Measurements from ENCODE around the gene SCRN2. TPM values are rescaled to one million over a fixed set of nuclear protein-coding genes. Genes with fewer than 3 reads are reported as not detected.
A peak's percentile ranks its signal among the peaks of the same experiment; 100 is the strongest.

The SCRN2 gene
- total and polyA plus RNA-seq, 2 of the 8 experiments (the other 6 are each of a cell fraction or from before 2014, with no cell fraction given), result 24.4 to 42.3 TPM

DNA sequence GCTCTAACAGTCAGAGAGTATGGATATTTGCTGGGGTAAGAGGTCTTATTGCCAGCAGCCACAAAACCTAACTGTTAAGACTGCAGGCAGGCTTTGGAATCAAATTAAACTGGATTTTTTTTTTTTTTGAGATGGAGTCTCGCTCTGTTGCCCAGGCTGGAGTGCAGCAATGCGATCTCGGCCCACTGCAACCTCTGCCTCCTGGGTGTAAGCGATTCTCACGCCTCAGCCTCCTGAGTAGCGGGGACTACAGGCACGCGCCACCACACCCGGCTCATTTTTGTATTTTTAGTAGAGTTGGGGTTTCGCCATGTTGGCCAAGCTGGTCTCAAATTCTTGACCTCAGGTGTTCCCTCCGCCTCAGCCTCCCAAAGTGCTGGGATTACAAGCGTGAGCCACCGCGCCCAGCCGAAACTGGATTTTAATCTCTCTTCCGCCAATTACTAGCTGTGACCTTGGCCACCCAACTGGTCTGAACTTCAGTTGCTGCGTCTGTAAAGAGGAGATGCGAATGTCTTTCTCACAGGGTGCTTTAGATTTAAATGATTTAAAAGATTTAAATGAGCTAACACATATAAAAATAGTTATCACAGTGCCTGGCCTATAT lies 10.6 kb downstream of the SCRN2 start:
- POLR2A ChIA-PET (ENCODE audit: partially characterized antibody), result interaction anchor here (1.1 to 2.8 kb wide), 5 partner anchors 8 to 65 kb away, joined by 3 to 10 read pairs (median 9); partner anchors contain the start of genes OSBPL7 and SP2
- no peak for DNase-seq (ENCODE audit: low read depth in 1 of 2, low spot score in 2 of 2)
- TF ChIP-seq KDM5A (IDR thresholded peaks at IDR 0.05; ENCODE audit: low read length), result no peak
- TF ChIP-seq TCF12 (IDR thresholded peaks at IDR 0.05; ENCODE audit: low read depth, low read length), result no peak
- no peak for TF ChIP-seq POLR2A (IDR thresholded peaks at IDR 0.05; ENCODE audit: control extremely low read depth in 1 of 2, low read depth in 2 of 2, low read length in 2 of 2)
- no peak for TF ChIP-seq TEAD4 (IDR thresholded peaks at IDR 0.05; ENCODE audit: low read depth, low read length)
- TF ChIP-seq CHD1 (IDR thresholded peaks at IDR 0.05; ENCODE audit: low read depth, low read length), result no peak
- no peak for TF ChIP-seq RXRA (IDR thresholded peaks at IDR 0.05; ENCODE audit: insufficient read depth, low read depth, low read length)
- no peak for TF ChIP-seq TAF7 (optimal IDR thresholded peaks at IDR 0.05; ENCODE audit: borderline replicate concordance, low read depth, low read length)
- no peak for TF ChIP-seq EGR1 (IDR thresholded peaks at IDR 0.05; ENCODE audit: borderline replicate concordance, low read depth, low read length)
- no peak for TF ChIP-seq KDM1A (IDR thresholded peaks at IDR 0.05; ENCODE audit: borderline replicate concordance, low read length)
- no peak for TF ChIP-seq FOSL1 (IDR thresholded peaks at IDR 0.05; ENCODE audit: insufficient read depth, low read depth, low read length)
- TF ChIP-seq KDM4A (IDR thresholded peaks at IDR 0.05; ENCODE audit: low read depth, low read length, severe bottlenecking), result no peak
- TF ChIP-seq EP300 (IDR thresholded peaks at IDR 0.05; ENCODE audit: borderline replicate concordance in 1 of 2, low read depth in 2 of 2, low read length in 2 of 2), result no peak
- no peak for TF ChIP-seq CBX8 (IDR thresholded peaks at IDR 0.05; ENCODE audit: borderline replicate concordance, low read depth, low read length)
- TF ChIP-seq CHD2 (IDR thresholded peaks at IDR 0.05; ENCODE audit: low read length), result no peak

More for the DNA sequence above, 10.6 kb downstream of the SCRN2 start:
- no peak overlapping the region for H3K23ac ChIP-seq (ENCODE audit: insufficient read length)
- H3K18ac ChIP-seq (ENCODE audit: extremely low read depth, low read length), result no peak overlapping the region
- H3K14ac ChIP-seq (ENCODE audit: insufficient read length), result no peak overlapping the region
- no peaks in the 10 kb centered on the region for H4K20me1 ChIP-seq (replicated peaks in 1 of 2; ENCODE audit: control insufficient read depth in 1 of 2, insufficient read depth in 2 of 2, low read length in 2 of 2)
- no peak overlapping the region for H2AK5ac ChIP-seq (ENCODE audit: low read depth, low read length)
- 82% methylated on average over 18 of the region's 18 CpGs; no CpG with 5 or more reads in 1 of the 2 experiments for WGBS, 2 experiments (ENCODE audit: extremely low coverage in 1 of 2, insufficient coverage in 1 of 2, insufficient read length in 1 of 2, insufficient replicate concordance in 2 of 2, low coverage in 1 of 2, low lambda C conversion rate in 2 of 2, missing lambda C conversion rate in 1 of 2)
- no peaks in the 10 kb centered on the region for H3K79me1 ChIP-seq (ENCODE audit: low read depth, low read length)
- H2BK5ac ChIP-seq (ENCODE audit: low read depth, low read length), result no peak overlapping the region
- peak overlapping the region; percentile 68 to 93 for H3K4me2 ChIP-seq (ENCODE audit: insufficient read depth in 1 of 2, low read depth in 2 of 2, low read length in 2 of 2)
- no peak overlapping the region for H2BK120ac ChIP-seq (replicated peaks; ENCODE audit: low read depth, low read length)
- CTCF ChIA-PET (ENCODE audit: partially characterized antibody), result interaction anchor here (0.9 to 3.0 kb wide), 11 partner anchors 9 to 116 kb away, joined by 3 to 21 read pairs (median 4); partner anchors contain the start of gene TBX21
- H3K4ac ChIP-seq (replicated peaks; ENCODE audit: insufficient read length, low read depth, low read length), result no peak overlapping the region
- peaks cover 7 to 26% (median 20%) of the 10 kb centered on the region in 4 experiments; a peak in 7 of 8 replicates for H3K36me3 ChIP-seq (ENCODE audit: control insufficient read depth in 2 of 4, insufficient read depth in 4 of 4, low read length in 3 of 4)
- H4K91ac ChIP-seq (replicated peaks; ENCODE audit: insufficient read length, low read length), result no peak overlapping the region
- no peak overlapping the region for H3K56ac ChIP-seq (replicated peaks; ENCODE audit: insufficient read length, low read depth, low read length)
- no peak overlapping the region for H2AFZ ChIP-seq (ENCODE audit: low read length)
- H3K4me3 ChIP-seq (ENCODE audit: extremely low read depth in 1 of 4, insufficient read depth in 2 of 4, low read depth in 3 of 4, low read length in 4 of 4), result peak overlapping the region; percentile 86 to 99 (median 98)
- H3K9ac ChIP-seq (replicated peaks in 1 of 4; ENCODE audit: extremely low read depth in 1 of 4, low read depth in 3 of 4, low read length in 3 of 4), result peak overlapping the region in 3 of 4 experiments; percentile 76 to 96 (median 78); a peak in 5 of 7 replicates
- no peak overlapping the region for H3K27ac ChIP-seq (ENCODE audit: low read depth, low read length)
- H2BK15ac ChIP-seq (ENCODE audit: low read length), result no peak overlapping the region
- H4K8ac ChIP-seq (ENCODE audit: extremely low read depth, insufficient read depth, low read length), result no peak overlapping the region
- peaks cover 0 to 6% (median 2%) of the 10 kb centered on the region in 4 experiments; a peak in 4 of 7 replicates for H3K4me1 ChIP-seq (replicated peaks in 1 of 4; ENCODE audit: control insufficient read depth in 3 of 4, insufficient read depth in 4 of 4, low read length in 3 of 4)
- no peak for FAIRE-seq
- H3K9me3 ChIP-seq (ENCODE audit: insufficient read depth in 2 of 2, low read depth in 1 of 2, low read length in 1 of 2), result no peaks in the 10 kb centered on the region
- peaks cover 3% of the 10 kb centered on the region; the same call in 1 of the 2 replicates for H3K23me2 ChIP-seq (ENCODE audit: low read depth, low read length)
- no peak overlapping the region for H2BK20ac ChIP-seq (ENCODE audit: low read length)
- H2BK12ac ChIP-seq (ENCODE audit: low read depth, low read length), result no peak overlapping the region
- H4K5ac ChIP-seq (ENCODE audit: insufficient read length, low read depth, low read length), result no peak overlapping the region
- no peaks in the 10 kb centered on the region for H3K27me3 ChIP-seq (replicated peaks in 1 of 4; ENCODE audit: control insufficient read depth in 3 of 4, extremely low read depth in 1 of 4, insufficient read depth in 3 of 4, low read length in 3 of 4)
- peaks cover 2 to 14% of the 10 kb centered on the region in 2 experiments for H3K79me2 ChIP-seq (ENCODE audit: control insufficient read depth in 1 of 2, insufficient read depth in 2 of 2, low read length in 2 of 2)

Measured in H1 (cell line).